ENCODE measurements around the gene PNLIPRP3.

PNLIPRP3 gene

DNA sequence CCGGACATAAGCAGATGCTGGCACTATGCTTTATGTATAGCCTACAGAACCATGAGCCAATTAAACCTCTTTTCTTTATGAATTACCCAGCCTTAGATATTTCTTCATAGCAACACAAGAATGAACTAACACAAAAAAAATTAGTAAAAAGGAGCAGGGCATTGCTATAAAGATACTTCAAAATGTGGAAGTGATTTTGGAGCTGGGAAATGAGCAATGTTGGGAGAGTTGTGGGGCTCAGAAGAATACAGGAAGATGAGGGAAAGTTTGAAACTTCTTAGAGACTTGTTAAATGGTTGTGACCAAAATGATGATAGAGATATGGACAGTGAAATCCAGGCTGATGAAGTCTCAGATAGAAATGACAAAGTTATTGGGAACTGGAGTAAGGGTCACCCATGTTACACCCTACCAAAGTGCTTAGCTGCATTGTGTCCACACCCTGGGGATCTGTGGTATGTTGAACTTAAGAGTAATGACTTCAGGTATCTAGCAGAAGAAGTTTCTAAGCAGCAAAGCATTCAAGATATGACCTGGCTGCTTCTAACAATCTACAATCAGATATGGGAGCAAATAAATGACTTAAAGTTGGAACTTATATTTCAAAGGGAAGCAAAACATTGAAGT is 24.2 kb downstream of the PNLIPRP3 start:
- DNase-seq, result no peak

GRCh38 chr10:116452338-116452720 is 24.7 kb downstream of the PNLIPRP3 start:
- DNase-seq, result no peak

- DNase-seq, result no peak
Observed at GRCh38 chr10:116457488-116457887, 29.8 kb downstream of the PNLIPRP3 start.

DNA sequence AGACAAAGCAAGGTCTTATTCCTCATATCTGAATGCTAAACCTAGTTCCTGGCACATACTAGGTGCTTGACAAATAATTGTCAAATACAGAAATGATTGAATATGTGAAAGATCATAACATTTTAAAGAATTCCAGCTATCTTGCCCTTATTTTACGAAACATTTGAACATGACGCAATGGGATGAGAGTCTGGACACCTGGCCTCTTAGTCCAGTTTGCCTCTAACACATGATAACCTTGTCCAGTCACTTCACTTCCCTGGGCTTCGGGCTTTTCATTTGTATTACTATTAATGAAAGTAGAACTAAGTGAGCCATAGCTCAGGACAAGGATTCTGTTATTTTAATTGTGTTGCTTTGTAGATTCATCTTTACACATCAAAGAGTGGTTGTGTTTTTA is 32.6 kb downstream of the PNLIPRP3 start:
- DNase-seq, result no peak

- DNase-seq, result no peak
Observed at GRCh38 chr10:116461680-116462079, 34.0 kb downstream of the PNLIPRP3 start.

GRCh38 chr10:116464257-116464656 is 36.6 kb downstream of the PNLIPRP3 start:
- DNase-seq, result no peak

GRCh38 chr10:116465546-116465945 is 37.9 kb downstream of the PNLIPRP3 start:
- DNase-seq, result no peak

GRCh38 chr10:116466715-116467422 is 39.2 kb downstream of the PNLIPRP3 start:
- DNase-seq, result no peak

DNA sequence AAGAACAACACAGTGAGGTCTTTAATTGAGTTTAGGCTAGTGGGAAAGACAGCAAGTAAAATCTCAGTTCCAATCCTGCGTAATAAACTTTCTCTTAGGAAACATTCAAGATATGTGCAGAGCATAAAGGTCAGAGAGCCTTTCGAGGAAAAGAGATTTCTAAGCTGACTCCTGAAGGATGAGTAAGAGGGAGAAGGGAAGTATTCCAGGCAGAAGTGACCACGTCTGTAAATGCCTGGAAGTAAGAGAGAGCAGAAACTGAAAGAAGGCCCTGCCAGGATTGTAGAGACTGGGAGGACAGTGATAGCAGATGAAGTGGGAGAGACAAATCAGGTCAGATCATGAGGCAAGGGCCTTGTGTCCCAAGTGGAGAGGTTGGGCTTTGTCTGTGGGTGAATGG is 41.8 kb downstream of the PNLIPRP3 start:
- DNase-seq, result no peak

DNA sequence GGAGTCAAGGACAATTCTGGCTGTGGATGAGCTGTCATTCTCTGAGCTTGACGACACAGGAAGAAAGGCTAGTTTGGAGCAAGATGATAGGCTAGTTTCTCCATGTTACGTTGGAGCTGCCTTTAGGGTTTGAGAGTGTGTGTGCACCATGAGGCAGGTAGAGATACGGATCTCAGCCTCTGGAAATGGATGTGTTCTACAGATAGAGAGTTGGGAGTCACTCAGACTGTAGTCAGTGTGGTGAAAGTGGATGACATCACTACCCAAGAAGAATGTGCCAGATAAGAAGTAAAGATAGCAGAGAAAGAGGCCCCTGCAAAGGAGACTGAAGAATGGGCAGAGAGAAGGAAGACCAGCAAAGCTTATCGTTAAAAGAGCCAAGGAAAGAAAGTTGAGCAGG is 42.4 kb downstream of the PNLIPRP3 start:
- DNase-seq, result no peak

DNA sequence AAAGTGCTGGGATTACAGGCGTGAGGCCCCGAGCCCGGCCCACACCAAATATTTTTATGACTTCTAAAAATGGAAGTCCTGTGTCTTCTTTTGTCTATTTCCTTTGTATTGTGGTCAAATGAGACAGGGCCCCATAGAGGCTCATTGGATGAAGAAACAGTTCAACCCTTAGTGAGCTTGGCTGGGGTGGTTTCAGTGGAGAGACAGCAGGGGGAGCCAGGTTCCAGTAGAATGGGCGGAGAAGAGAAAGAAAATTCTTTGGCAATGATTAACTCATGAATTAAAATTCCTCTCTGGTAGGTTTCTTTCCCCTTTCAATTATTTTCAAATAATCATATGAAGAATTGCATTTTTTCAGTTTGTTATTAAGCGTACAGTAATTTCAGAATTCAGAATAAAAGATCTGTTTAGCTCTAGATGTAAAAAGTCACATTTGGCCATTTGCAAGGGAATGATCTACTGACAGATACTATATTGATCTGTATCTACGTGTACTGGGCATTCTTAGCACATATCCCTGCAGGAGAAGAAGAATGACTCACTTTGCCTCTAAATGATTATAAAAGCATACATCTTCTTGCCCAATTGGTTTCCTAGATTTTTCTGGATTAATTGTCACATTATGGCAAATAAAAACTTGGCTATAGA is 43.2 kb downstream of the PNLIPRP3 start:
- no peak for DNase-seq

DNA sequence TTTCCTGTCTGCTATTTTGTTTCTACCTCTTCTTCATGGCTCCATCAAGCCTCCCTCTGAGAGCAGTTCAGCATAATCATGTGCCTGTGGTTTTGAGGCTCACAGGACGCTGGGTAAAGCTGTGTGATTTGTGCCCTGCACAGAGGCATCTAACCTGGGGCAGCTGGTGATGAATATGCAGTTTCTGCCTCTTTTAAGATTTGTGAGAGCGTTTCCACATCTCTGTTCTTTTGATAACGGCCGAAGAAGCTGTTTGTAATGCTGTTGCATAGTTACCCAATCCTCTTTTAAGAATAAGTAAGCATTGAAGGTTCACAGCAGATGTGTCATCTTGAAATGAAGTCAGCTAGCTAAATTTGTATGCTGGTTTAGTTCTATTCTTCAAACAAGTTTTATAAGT is 45.2 kb downstream of the PNLIPRP3 start:
- DNase-seq, result no peak

DNA sequence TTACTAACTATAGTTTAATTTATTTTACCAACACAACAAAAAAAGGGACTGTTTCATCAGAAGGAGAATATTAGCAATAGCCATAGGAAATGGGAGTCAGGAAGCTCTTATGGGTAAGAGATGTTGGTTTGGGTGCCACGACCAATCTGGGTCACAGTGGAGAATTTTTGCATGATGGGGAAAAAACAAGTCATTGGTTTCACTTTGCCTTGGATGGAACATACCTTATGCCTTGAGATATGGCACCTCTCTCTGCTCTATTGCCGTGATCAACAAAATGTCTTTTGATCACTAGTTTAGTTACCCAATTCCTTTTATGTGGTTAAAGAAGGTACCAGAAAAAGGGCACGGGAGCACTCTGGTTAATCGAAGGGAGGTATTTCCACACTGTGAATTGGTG is 48.2 kb downstream of the PNLIPRP3 start:
- DNase-seq, result no peak

GRCh38 chr10:116476461-116476860 is 48.8 kb downstream of the PNLIPRP3 start:
- no peak for DNase-seq

DNA sequence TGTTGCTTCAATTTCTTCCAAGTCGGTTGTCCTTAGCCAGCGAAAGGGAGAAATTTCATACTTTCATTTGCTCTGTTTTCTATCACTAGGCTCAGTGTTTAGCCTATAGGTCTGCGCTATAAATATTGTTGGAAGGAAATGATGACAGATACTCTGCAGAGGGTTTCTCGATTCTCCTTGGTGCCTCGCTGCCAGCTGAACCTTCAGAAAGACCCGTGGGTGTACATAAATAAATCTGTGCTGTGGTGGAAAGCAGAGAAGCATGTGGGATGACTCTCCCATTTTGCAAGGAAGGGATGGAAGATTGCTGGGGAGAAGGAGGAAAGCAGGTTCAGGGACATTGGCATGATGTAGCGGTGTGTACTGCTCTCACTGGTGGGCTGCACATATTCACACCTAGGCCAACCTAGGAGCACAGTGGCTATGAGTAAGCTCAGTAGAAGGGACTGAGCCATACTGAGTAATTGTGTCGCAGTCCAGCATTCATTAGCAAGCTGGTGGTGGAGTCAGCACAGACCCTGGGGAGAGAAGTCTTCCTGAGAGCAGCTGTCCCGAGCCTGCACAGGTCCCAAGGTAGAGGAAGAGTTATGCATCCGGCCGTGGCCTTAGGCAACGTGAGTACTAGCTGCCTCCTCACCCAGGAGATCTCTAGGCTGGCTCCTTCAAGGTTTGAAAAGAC is 50.5 kb downstream of the PNLIPRP3 start:
- no peak for DNase-seq

DNA sequence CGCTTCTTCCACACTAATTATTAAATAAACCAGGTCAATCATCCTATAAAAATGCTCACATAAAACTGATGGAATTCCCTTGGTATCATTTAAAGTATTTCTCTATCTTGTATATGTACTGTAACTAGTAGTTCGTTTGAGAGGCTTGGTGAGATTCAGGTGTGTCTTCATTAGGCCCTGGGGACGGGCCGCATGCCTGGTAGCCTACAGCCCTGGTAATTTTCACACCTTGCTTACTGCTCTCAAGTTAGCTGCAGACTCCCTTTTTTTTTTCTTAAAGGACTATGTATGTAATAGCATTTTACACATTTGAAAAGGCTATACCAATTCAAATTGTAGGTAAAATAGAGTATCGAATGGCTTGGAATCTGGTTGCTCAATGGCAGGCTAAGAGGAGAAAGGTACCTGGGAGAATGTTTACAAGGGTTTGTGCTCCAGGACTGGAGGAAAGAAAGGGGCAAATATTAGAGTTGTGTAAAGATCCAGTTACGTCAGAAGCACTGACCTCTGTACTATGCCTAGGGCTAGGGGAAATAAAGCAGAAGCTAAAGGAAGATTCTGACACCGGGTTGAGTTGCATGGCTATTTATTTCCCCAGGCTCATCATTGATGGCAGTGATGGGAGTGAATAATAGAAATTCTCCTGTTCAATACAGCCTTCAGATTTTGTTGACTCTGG is 59.3 kb downstream of the PNLIPRP3 start:
- no peak for DNase-seq

- DNase-seq, result no peak
Observed at GRCh38 chr10:116487522-116488430, 60.1 kb downstream of the PNLIPRP3 start.

GRCh38 chr10:116489460-116489859 is 61.8 kb downstream of the PNLIPRP3 start:
- no peak for DNase-seq

GRCh38 chr10:116490028-116490662 is 62.5 kb downstream of the PNLIPRP3 start:
- DNase-seq, result no peak

- DNase-seq, result no peak
Observed at GRCh38 chr10:116504786-116505185, 77.1 kb downstream of the PNLIPRP3 start.

- no peak for DNase-seq
Observed at GRCh38 chr10:116510565-116510964, 82.9 kb downstream of the PNLIPRP3 start.

- no peak for DNase-seq
Observed at GRCh38 chr10:116511365-116511764, 83.7 kb downstream of the PNLIPRP3 start.
